HG03439 (cell line): ENCODE measurements around the gene SEC14L1.
"Not testable (repeated sequence)": the region's sequence is repeated elsewhere in the genome, so short reads cannot be mapped to it uniquely, and the experiment has no call there.

Source experiments
- ATAC-seq: cut with Tn5 transposase; IDR thresholded peaks from one replicate; pipeline ENCODE4 v1.9.1; 2021; ENCODE audit warnings: mild to moderate bottlenecking, moderate library complexity; ENCODE audit not compliant: unreplicated experiment

The SEC14L1 gene

GRCh38 chr17:77140878-77141767 lies at the start of gene SEC14L1:
Gene SEC14L1 (plus strand): TSS chr17:77140969. CDS start chr17:77143597, 2,628 bp downstream.
- ATAC-seq = peak; percentile 43

DNA sequence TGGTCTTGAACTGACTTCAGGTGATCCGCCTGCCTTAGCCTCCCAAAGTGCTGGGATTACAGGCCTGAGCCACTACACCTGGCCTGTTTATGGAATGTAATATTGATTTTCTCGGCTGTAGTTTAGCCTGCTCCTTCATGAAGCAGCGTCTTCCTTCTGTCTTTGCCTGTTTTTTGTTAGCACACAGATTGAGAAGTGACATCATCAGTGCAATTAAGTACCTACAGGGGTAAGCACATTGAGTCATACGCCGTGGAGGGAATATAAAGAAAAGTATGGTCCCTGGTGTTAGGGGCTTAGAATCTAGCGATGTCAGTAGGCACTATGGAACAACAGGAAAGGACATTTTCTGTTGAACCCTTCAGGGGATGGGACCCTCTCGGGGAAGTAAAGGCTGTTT lies 48.7 kb upstream of the SEC14L1 start:
- no peak for ATAC-seq

GRCh38 chr17:77095461-77095860 lies 45.3 kb upstream of the SEC14L1 start:
- ATAC-seq = no peak

- no peak for ATAC-seq
Measured at GRCh38 chr17:77096570-77097214, 44.1 kb upstream of the SEC14L1 start.

DNA sequence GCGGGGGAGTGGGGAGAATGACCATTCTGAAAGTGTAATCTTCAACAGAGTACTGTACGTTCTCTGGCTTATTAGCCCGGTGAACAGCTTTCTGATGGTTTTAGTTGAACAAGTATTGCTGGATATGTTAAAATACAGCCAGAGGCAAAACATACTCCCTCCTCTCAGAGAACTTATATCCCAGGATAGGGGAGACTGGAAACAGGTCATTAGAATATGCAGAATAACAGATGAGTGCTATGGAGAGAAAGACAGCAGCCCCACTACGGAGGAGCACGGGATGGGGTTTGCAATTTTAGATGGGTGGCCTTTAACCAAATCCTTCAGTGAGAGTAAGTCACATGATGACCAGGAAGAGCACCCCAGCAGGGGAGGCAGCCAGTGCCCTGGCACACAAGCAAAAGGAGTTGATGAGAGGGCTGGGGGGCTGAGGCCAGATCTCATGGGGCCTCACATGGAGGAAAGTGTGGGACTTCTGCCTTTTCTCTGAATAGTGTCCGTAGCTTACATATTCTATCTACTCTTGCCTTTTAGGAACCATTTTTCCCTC lies 43.1 kb upstream of the SEC14L1 start:
- no peak for ATAC-seq

- no peak for ATAC-seq
Measured at GRCh38 chr17:77098884-77099545, 41.8 kb upstream of the SEC14L1 start.

GRCh38 chr17:77099997-77100396 lies 40.8 kb upstream of the SEC14L1 start:
- ATAC-seq = no peak

GRCh38 chr17:77101521-77102410 lies 39.0 kb upstream of the SEC14L1 start:
- no peak for ATAC-seq

DNA sequence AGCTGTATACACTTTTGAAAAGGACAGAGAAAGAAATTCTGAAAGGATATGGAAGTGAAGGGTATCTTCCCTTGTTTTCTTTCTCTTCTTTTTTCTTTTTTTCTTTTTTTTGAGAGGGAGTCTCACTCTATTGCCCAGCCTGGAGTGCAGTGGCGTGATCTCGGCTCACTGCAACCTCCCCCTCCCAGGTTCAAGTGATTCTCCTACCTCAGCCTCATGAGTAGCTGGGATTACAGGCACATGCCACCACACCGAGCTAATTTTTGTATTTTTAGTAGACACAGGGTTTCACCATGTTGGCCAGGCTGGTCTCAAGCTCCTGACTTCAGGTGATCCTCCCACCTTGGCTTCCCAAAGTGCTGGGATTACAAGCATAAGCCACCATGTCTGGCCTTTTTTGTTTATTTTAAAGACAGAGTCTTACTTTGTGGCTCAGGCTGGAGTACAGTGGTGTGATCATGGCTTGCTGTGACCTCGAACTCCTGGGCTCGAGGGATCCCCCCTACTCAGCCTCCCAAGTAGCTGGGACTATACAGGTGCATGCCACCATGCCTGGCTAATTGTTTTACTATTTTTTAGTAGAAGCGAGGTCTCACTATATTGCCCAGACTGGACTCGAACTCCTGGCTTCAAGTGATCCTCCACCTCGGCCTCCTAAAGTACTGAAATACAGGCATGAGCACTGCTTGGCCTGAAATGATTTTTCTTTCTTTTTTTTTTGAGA lies 38.2 kb upstream of the SEC14L1 start:
- ATAC-seq = not testable (repeated sequence)

GRCh38 chr17:77105706-77106105 lies 35.1 kb upstream of the SEC14L1 start:
- ATAC-seq = no peak

DNA sequence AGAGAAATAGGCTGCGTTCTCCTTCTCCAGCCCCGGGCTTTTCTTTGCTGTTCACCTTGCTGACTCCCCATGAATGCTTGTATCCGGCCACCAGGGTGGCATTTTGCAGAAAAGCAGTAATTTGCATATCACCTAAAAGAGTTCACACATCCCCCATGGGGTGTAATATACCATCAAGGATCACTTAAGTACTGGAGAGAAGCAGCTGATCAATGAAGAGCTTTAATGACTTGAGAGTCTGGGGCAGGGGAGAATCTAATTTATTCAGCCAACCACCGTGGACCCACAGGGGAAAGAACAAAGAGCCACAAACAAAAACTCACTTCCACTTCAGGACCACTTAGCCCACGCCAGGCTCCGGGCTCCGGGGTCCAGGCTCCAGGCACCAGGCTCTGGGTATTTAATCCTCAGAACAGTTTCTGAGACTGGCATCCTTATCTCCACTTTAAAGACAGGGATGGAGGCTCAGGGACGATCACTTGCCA lies 33.9 kb upstream of the SEC14L1 start:
- ATAC-seq = peak; percentile 28

GRCh38 chr17:77107506-77108433 lies 33.0 kb upstream of the SEC14L1 start:
- peak; percentile 60 for ATAC-seq

GRCh38 chr17:77109159-77109759 lies 31.5 kb upstream of the SEC14L1 start:
- no peak for ATAC-seq

DNA sequence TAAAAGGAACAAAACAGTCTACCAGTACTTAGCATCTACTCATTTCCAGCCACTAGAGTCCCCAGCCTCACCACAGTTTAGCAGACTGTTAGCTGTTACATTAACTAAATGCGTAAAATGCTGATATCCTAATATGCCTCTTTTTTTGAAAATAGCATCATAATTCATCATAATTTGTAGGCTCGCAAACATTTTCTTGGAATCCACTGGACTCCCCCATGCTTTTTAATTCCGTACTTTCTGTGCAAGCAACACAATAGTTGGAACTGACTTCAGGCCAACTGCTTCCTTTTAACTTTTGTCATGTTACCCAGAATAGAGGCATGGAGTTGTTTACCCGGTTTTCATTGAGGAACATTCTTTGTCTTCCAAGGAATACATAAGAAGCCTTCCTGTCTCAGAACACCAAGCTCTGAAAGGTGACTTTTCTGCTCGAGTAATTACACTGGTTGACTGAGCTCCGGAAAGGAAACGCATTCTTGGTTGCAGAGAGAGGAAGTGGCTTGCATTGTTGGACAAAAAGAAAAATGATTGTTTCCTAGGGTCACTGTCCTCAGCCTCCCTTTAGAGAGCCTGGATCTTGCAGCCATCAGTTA lies 30.9 kb upstream of the SEC14L1 start:
- ATAC-seq = no peak

DNA sequence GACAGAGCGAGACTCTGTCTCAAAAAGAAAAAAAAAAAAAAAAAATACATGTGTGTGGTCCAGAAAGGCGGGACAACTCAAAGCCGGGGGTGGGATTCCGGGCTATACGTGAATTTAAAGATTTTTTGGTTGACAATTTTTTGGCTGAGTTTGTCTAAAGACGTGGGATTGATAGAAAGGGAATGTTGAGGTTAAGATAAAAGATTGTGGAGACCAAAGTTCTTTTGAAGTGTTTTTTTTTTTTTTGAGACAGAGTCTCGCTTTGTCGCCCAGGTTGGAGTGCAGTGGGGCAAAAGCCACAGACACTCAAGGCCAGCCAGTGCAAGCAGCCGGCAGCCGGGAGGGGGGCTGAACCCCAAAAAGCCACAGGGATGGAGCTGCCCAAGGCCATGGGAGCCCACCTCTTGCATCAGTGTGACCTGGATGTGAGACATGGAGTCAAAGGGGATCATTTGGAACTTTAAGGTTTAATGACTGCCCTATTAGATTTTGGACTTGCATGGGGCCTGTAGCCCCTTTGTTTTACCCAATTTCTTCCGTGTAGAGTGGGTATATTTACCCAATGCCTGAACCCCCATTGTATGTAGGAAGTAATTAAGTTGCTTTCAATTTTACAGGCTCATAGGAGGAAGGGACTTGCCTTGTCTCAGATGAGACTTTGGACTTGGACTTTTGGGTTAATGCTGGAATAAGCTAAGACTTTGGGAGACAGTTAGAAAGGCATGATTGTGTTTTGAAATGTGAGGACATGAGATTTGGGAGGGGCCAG lies 29.4 kb upstream of the SEC14L1 start:
- not testable (repeated sequence) for ATAC-seq

DNA sequence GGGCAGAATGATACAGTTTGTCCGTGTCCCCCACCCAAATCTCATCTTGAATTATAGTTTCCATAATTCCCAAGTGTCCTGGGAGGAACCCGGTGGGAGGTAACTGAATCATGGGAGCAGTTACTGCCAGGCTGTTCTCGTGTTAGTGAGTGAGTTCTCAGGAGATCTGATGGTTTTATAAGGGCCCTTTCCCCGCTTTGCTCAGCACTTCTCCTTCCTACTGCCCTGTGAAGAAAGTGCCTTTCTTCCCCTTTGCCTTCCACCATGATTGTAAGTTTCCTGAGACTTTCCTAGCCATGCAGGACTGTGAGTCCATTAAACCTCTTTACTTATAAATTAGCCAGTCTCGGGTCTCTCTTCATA lies 28.9 kb upstream of the SEC14L1 start:
- ATAC-seq = no peak

DNA sequence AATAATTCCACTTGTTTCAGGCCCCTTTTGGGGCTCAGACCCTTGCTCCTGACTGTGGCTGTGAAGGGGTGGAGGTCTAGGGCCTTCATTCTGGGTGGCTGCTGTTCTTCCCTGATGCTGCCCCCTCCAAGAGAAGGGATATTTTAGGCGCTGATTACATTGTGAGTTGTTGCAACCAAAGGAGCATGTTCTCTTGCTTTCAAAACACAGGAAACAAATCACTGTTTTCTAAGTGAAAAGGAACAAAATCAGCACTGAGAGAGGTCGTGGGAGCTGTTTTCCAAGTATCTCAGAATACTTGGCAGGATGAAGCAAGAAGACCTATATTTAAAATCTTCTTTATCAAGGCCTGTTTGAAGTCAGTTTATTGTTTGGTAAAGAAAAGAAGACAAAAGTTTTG lies 25.3 kb upstream of the SEC14L1 start:
- no peak for ATAC-seq
